GM19395 (cell line): ENCODE measurements around the gene RASA3.

ENCODE experiments used
- ATAC-seq: cut with Tn5 transposase; IDR thresholded peaks from one replicate; pipeline ENCODE4 v1.9.1; 2021; ENCODE audit warnings: mild to moderate bottlenecking, moderate library complexity; ENCODE audit not compliant: unreplicated experiment

RASA3 gene

DNA sequence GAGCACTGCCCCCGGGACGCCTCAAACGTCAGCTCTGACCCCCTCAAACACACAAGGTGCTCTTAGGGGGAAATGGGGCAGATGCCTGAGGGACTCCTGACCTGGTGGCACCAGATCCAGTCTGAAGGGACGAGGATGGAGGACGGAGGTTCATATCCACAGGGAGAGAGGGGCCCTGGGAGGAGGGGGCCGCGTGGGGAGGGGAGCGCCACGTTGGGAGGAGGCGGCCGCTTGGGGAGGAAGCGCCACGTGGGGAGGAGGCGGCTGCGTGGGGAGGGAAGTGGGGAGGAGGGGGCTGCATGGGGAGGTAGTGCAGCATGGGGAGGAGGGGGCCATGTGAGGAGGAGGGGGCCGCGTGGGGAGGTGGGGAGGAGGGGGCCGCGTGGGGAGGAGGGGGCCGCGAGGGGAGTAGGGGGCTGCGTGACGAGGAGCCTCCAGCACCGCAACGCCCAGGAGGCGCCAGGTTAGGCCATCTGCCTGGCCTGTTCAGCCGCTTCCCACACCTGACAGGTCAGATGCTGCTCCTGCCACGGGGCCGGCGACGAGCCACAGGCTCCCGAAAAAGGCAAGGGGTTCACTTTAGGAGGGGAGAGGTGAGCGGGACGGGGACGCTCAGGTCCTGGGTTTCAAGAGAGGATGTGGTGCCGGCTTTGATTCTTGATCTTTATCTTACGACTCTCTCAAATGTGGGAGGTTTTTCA is 121.9 kb downstream of the RASA3 start:
- ATAC-seq, result no peak

DNA sequence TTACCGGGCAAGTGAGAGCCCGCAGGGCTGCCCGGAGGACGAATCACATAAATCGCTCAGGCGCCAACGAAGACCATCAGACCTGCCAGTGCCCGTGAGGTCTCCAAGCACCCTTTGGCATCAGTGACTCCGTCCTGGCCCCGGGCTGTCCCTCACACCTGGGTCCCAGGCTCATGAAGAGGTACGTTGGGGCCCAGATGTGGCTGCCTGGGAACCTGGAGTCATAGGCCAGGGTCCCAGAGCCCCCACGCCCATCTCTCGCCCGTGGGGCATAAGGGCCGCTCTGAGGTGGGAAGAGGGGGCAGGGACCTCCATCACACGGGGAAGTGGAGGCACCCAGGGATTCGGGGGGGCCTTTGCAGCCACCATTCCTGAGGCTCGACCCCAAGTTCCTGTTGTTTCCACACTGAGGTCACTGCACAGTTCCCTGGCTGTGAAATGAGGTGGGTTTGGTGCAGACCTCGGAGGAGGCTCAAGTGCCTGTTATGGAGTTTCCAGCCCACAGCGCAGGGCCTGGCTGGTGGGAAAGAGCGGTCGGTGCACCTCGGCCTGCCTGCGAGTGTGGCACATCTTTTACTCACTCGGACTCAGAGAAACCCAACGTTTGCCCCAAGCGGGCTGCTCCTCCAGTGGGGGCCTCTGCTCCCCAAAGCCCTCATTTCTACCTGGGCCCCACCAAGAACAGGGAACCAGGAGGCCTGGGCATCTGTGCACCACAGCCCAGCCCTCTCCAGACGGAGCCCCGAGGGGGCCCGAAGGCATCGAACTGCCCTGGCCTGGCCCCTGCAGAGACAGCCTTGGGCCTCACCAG is 122.6 kb downstream of the RASA3 start:
- no peak for ATAC-seq

DNA sequence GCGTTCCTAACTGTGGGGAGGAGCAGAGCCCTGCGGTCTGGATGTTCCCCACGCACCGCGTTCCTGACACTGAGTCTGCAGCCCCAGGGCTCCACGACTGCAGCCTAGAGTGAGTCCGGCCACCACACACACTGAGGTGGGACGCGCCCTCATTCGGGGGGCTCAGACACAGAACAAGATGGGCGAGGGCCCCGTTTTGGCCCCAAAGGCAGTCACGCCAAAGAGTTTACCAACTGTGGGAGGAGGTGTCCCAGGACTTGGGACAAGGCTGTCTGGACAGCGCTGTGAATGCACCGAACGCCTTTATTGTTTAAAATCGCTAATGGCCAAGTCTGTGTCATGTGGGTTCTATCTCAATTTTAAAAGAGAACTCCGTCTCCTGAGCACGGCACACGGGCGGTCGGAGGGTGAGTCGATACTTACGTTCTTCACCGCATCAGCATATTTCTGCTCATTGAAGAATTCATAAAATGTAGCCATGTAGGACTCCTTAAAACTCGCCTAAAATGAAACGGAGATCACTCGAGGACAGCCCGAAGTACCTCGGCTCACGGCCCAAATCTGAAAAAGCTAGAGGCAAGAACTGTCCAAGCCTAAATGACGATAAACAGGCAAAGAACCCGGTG is 123.3 kb downstream of the RASA3 start:
- ATAC-seq, result no peak

DNA sequence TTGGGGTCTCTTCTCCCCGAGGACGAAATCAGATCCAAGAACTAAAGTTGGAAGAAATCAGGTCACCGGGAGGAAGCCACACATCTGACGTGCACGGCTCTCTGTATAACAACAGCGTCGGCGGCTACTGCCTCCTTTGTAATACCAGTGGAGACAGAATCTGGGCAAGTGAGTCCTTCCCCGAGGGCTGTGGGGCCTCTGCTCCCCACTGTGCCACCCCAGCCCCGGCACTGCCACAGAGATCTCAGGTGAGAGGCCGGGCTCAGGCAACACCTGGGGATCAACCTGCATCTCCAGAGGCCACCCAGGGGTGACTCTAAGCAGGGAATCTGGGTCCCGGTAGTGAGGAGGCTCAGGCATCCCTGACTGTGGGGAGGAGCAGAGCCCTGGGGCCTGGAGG is 124.9 kb downstream of the RASA3 start:
- no peak for ATAC-seq

- ATAC-seq, result no peak
These were observed 127.2 kb downstream of the RASA3 start for GRCh38 chr13:114005206-114005724.

GRCh38 chr13:114004420-114005205 is 127.8 kb downstream of the RASA3 start:
- no peak for ATAC-seq

DNA sequence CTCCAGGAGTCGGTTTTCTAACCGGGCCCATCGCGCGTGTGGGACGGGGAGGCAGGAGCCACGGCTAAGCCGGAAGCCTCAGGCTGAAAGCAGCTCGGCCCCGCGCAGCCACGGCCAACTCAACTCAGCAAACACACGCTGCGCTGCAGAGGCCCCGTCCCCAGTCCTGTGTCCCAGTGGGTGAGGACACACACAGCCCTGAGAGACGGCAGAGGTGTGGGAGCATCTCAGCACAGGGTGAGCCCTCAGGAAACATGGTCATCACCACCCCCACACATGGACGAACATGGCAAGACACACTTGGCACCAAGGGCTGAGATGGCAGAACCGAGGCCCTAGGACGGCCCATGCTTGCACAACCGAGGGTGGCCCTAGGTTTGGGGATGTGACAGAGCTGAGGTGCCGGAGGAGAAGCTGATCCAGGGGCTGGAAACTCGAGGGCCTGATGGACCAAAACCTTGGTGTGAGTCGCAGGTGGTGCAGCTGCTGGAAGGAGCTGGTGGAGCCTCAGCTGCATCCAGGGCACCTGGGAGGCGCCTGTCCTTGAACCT is 129.6 kb downstream of the RASA3 start:
- ATAC-seq, result no peak

- ATAC-seq, result no peak
These were observed 130.3 kb downstream of the RASA3 start for GRCh38 chr13:114002009-114002544.

GRCh38 chr13:114001331-114002008 is 131.0 kb downstream of the RASA3 start:
- ATAC-seq, result no peak

GRCh38 chr13:114000151-114001040 is 132.0 kb downstream of the RASA3 start:
- ATAC-seq, result no peak

DNA sequence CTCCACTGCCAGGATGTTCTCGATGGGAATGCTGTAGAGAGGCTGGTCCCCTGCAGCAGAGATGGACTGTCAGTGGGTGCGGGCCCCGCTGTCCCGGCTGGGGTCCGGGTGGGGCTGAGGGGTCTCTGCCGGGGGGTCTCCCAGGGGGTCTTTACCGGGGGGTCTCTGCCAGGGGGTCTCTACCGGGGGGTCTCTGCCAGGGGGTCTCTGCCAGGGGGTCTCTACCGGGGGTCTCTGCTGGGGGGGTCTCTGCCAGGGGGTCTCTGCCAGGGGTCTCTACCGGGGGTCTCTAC is 132.9 kb downstream of the RASA3 start:
- ATAC-seq, result no peak

GRCh38 chr13:113998781-113999617 is 133.4 kb downstream of the RASA3 start:
- no peak for ATAC-seq

DNA sequence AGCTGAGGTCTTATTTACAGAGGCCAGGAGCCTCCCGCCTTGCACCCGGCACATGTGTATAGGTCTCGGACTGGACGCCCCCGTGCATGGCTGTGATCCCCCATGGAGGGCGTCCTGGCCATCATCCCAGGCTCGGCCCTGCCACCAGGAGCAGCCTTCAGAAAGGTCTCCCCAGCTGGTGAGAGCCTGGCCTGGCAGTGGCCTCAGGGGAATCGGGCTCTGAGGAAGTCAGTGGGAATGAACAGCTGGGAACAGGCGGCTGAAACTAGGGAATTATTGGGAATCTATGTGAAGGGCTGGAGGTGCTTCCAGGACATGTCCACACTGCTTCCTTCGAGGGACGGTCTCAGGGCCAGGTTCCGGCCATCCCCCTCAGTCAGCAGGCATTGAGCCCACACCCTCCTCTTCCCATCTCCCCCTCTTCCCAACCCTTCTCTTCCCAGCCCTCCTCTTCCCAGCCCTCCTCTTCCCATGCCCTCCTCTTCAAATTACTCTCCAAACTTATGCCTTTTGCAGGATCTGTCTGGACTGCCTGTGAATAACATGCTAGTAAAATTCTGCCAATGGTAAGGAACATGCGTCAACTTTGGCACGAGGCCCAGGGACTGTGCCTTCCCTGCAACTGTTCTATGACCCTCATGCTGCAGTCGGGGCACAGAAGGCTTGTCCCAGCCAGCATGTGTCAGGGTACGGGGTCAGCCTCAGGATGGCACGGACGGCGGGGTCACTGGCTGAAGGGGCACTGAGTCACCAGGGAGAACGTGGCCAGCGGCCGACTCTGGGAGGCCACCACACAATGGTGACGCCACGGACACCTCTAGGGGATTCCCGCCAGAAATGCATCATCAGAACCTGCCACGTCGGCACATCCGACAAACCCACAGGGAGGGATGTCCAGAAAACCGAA is 134.3 kb downstream of the RASA3 start:
- no peak for ATAC-seq

GRCh38 chr13:113996912-113997745 is 135.3 kb downstream of the RASA3 start:
- no peak for ATAC-seq

DNA sequence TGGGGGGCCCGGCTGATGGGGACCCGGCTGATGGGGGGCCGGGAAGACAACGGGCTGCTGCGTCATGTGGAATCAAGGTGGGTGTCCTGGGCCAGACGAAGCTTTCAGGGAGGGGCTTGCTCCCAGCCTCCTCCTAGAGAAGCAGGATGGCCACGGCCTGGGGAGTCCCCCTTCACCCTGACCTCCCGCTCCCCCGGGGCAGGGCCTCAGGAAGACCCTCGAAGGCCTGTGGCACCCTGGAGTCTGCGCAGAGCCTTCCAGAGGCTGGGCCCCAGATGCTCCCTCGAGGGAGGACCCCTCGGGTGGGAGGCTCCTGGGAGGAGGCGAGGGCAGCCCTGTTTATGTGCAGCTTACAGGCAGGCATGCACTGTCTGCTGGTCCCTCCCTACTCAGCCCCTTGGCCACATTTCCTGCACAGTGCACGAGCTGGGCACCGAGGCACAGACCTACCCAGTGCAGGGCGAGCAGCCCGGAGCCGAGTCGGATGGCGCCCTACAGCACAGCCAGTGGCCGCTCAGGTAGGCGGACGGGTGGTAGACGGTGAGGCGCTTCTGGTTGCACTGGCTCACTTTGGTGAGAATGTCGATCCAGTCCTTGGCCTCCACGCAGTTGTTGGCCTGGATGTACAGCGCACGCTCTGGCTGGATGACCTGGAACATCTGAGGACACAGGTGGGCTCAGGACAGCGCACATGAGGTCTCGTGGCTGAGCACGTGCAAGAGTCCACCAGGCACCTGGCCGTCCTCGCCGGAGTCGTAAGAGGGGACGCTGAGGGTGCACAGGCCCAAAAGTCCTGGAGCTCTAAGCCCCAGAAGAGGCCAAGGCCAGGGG is 136.1 kb downstream of the RASA3 start:
- ATAC-seq, result no peak
